Caco-2 (cell line): Measurements from ENCODE around the gene ZNF157. TPM values are rescaled to one million over a fixed set of nuclear protein-coding genes. Genes with fewer than 3 reads are reported as not detected.

ENCODE experiments used
- BruUV-seq: library from RNA; stranded (reverse); fragments of 400-500 nt; replicated peaks from 2 replicates; lab custom pipeline; 2021; lab: Mats Ljungman, UMichigan
- CTCF ChIA-PET: fragments of 300-600 bp; sonication (Branson Sonifier 250); formaldehyde crosslinking; loops from one replicate; lab custom pipeline; 2022; ENCODE audit warnings: antibody characterized with exemption; lab: Charles Lee
- POLR2A ChIA-PET: fragments of 300-600 bp; sonication (Branson Sonifier 250); formaldehyde crosslinking; loops from one replicate; lab custom pipeline; 2022; ENCODE audit warnings: antibody characterized with exemption; lab: Charles Lee
- DNase-seq, 2 experiments: peaks; one replicate each; pipeline versions ENCODE4 v3.0.0 to v3.0.0-alpha.2; 2020 to 2022
- H3K27me3 ChIP-seq: replicated peaks from 2 replicates; pipeline ENCODE4 v1.6.0; 2011; ENCODE audit warnings: low read length; ENCODE audit not compliant: control insufficient read depth, insufficient read depth
- H3K36me3 ChIP-seq: 2 replicates; pipeline ENCODE4 v1.5.1; 2011; ENCODE audit warnings: low read length; ENCODE audit not compliant: control insufficient read depth, insufficient read depth
- H3K4me1 ChIP-seq: fragments of 250-450 bp; sonication (Bioruptor Pico); 2 replicates; pipeline ENCODE4 v1.5.1; 2020; ENCODE audit warnings: mild to moderate bottlenecking
- H3K4me3 ChIP-seq: 2 replicates; pipeline ENCODE4 v1.5.1; 2011; ENCODE audit warnings: low read depth, mild to moderate bottlenecking, control low read depth, low read length
- H3K9me3 ChIP-seq: fragments of 250-450 bp; sonication (Bioruptor Pico); 2 replicates; pipeline ENCODE4 v1.5.1; 2020; ENCODE audit warnings: mild to moderate bottlenecking, moderate library complexity
- H3K27ac Mint-ChIP-seq: one replicate; pipeline ENCODE4 v1.8.0; 2022; ENCODE audit warnings: mixed read lengths; ENCODE audit not compliant: unreplicated experiment
- H3K27me3 Mint-ChIP-seq: one replicate; pipeline ENCODE4 v1.8.0; 2022; ENCODE audit warnings: mixed read lengths; ENCODE audit not compliant: insufficient read depth, unreplicated experiment
- H3K36me3 Mint-ChIP-seq: one replicate; pipeline ENCODE4 v1.8.0; 2022; ENCODE audit warnings: mild to moderate bottlenecking, mixed read lengths; ENCODE audit not compliant: insufficient read depth, unreplicated experiment
- H3K4me1 Mint-ChIP-seq: one replicate; pipeline ENCODE4 v1.8.0; 2022; ENCODE audit warnings: low read depth, mixed read lengths; ENCODE audit not compliant: unreplicated experiment
- H3K4me3 Mint-ChIP-seq: one replicate; pipeline ENCODE4 v1.8.0; 2022; ENCODE audit warnings: mild to moderate bottlenecking, moderate library complexity, mixed read lengths; ENCODE audit not compliant: unreplicated experiment
- H3K9me3 Mint-ChIP-seq: one replicate; pipeline ENCODE4 v1.8.0; 2022; ENCODE audit warnings: mixed read lengths; ENCODE audit not compliant: unreplicated experiment
- intact Hi-C: fragments of 100-400 bp; cut with micrococcal nuclease; formaldehyde crosslinking; loops from one replicate; pipeline ENCODE4 v1.10.0; 2022; ENCODE audit not compliant: unreplicated experiment
- total RNA-seq: library from RNA; stranded (reverse); gene quantifications from 2 replicates; pipeline ENCODE4 v1.2.3, GENCODE V29; 2022
- TF ChIP-seq, protein P1 (sequence below), 2 experiments: fragments of 200-600 bp in 1 of 2; IDR thresholded peaks; 1 replicate in 1 of 2; 2 replicates in 1 of 2; pipeline versions ENCODE4 v1.5.1 to v1.8.0; 2011 to 2022; ENCODE audit warnings: antibody characterized with exemption in 1 of 2, control low read depth in 1 of 2, inconsistent platforms in 1 of 2, low read depth in 1 of 2, low read length in 1 of 2, mild to moderate bottlenecking in 1 of 2, moderate library complexity in 1 of 2; ENCODE audit not compliant: insufficient read depth in 1 of 2, severe bottlenecking in 1 of 2, unreplicated experiment in 1 of 2

The ZNF157 gene
- total RNA-seq, 1 experiment from 2014 or later: not detected

DNA sequence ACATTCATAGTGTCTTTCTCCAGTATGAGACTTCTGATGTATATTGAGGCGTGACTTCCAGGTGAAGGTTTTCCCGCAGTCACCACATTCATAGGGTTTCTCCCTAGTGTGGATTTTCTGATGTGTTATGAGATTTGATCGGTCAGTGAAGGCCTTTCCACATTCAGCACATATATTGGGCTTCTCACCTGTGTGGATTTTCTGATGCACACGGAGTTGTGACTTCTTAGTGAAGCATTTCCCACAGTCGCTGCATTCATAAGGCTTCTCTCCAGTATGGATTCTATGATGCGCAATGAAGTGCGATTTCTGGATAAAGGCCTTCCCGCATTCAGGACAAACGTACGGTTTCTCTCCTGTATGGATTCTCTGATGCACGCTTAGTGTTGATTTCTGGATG is 77.2 kb downstream of the ZNF157 start:
- intact Hi-C loops: no loop called here
- Histone ChIP-seq H3K27me3 (no peaks in the 10 kb centered on the region), H3K36me3 (no peaks in the 10 kb centered on the region; the same call in 1 of the 2 replicates), H3K9me3 (no peaks in the 10 kb centered on the region), H3K4me1 (no peaks in the 10 kb centered on the region), H3K4me3 (no peak overlapping the region)
- no peak for DNase-seq
- Mint-ChIP-seq H3K4me1 (no peaks in the 10 kb centered on the region), H3K27ac (no peak overlapping the region), H3K27me3 (no peaks in the 10 kb centered on the region), H3K36me3 (no peaks in the 10 kb centered on the region), H3K4me3 (no peak overlapping the region), H3K9me3 (peaks cover 8% of the 10 kb centered on the region)
- ChIA-PET POLR2A (no interaction called here), CTCF (no interaction called here)
- no TSS peak for BruUV-seq
- TF ChIP-seq, protein P1, sequence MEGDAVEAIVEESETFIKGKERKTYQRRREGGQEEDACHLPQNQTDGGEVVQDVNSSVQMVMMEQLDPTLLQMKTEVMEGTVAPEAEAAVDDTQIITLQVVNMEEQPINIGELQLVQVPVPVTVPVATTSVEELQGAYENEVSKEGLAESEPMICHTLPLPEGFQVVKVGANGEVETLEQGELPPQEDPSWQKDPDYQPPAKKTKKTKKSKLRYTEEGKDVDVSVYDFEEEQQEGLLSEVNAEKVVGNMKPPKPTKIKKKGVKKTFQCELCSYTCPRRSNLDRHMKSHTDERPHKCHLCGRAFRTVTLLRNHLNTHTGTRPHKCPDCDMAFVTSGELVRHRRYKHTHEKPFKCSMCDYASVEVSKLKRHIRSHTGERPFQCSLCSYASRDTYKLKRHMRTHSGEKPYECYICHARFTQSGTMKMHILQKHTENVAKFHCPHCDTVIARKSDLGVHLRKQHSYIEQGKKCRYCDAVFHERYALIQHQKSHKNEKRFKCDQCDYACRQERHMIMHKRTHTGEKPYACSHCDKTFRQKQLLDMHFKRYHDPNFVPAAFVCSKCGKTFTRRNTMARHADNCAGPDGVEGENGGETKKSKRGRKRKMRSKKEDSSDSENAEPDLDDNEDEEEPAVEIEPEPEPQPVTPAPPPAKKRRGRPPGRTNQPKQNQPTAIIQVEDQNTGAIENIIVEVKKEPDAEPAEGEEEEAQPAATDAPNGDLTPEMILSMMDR (IDR thresholded peaks at IDR 0.05; ENCODE audit: insufficient read depth in 1 of 2, low read depth in 1 of 2, low read length in 1 of 2, severe bottlenecking in 1 of 2, unreplicated experiment in 1 of 2): no peak

- Mint-ChIP-seq H3K27me3 (no peaks in the 10 kb centered on the region), H3K4me3 (no peak overlapping the region), H3K36me3 (no peaks in the 10 kb centered on the region), H3K4me1 (no peaks in the 10 kb centered on the region), H3K27ac (no peak overlapping the region), H3K9me3 (peaks cover 8% of the 10 kb centered on the region)
- ChIA-PET POLR2A (no interaction called here), CTCF (no interaction called here)
- DNase-seq: no peak
- Histone ChIP-seq H3K36me3 (no peaks in the 10 kb centered on the region; the same call in 1 of the 2 replicates), H3K4me1 (no peaks in the 10 kb centered on the region), H3K4me3 (no peak overlapping the region), H3K27me3 (no peaks in the 10 kb centered on the region), H3K9me3 (no peaks in the 10 kb centered on the region)
- TF ChIP-seq, protein P1 (IDR thresholded peaks at IDR 0.05; ENCODE audit: insufficient read depth in 1 of 2, low read depth in 1 of 2, low read length in 1 of 2, severe bottlenecking in 1 of 2, unreplicated experiment in 1 of 2): no peak
- BruUV-seq: no TSS peak
- intact Hi-C loops: no loop called here
Observed at GRCh38 chrX:47448165-47448806, 77.9 kb downstream of the ZNF157 start.

DNA sequence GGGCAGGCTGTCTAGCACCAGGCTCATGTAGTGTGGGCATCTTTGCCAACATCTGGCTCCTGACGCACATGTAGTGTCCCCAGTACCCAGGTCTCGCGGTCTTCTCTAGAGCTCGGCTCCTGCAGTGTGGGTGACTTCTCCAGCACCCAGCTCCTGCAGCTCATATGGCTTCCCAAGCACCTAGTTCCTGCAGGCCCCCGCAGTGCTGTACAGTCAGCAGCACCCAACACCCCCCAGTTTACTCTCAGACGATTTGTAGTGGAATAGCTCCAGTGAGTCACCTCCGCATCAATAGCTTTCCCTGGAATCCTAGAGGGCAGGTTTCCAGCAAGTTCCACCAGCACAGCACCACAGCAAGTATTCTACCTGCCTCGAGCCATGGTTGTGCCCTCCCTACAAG is 81.7 kb downstream of the ZNF157 start:
- no TSS peak for BruUV-seq
- TF ChIP-seq, protein P1 (IDR thresholded peaks at IDR 0.05; ENCODE audit: insufficient read depth in 1 of 2, low read depth in 1 of 2, low read length in 1 of 2, severe bottlenecking in 1 of 2, unreplicated experiment in 1 of 2): no peak

More for the DNA sequence above, 81.7 kb downstream of the ZNF157 start:
- no peaks in the 10 kb centered on the region for H3K27me3 Mint-ChIP-seq
- DNase-seq: no peak
- Histone ChIP-seq H3K4me3 (no peak overlapping the region), H3K4me1 (no peaks in the 10 kb centered on the region), H3K27me3 (no peaks in the 10 kb centered on the region), H3K36me3 (no peaks in the 10 kb centered on the region; the same call in 1 of the 2 replicates), H3K9me3 (no peaks in the 10 kb centered on the region)
- H3K27ac Mint-ChIP-seq: no peak overlapping the region
- H3K4me1 Mint-ChIP-seq: no peaks in the 10 kb centered on the region
- ChIA-PET CTCF (no interaction called here), POLR2A (no interaction called here)
- H3K36me3 Mint-ChIP-seq: peaks cover 29% of the 10 kb centered on the region
- peaks cover 6% of the 10 kb centered on the region for H3K9me3 Mint-ChIP-seq
- intact Hi-C loops: no loop called here
- no peak overlapping the region for H3K4me3 Mint-ChIP-seq
